CD14-positive monocyte (primary cell): Measurements from ENCODE around the gene TTC12. TPM values are rescaled to one million over a fixed set of nuclear protein-coding genes. Genes with fewer than 3 reads are reported as not detected.

Experiments
- DNase-seq, 3 donors: peaks; one replicate each; pipeline ENCODE4 v3.0.0-alpha.2; 2011 to 2022
- H2AFZ ChIP-seq: 2 replicates; pipeline ENCODE4 v1.6.0; 2012; ENCODE audit warnings: mild to moderate bottlenecking, low read depth, low read length, inconsistent platforms; ENCODE audit not compliant: insufficient read depth, poor library complexity, severe bottlenecking
- H3K27ac ChIP-seq, 2 donors: 1 replicate in 1 of 2; 2 replicates in 1 of 2; pipeline ENCODE4 v1.5.1; 2012 to 2013; ENCODE audit warnings: low read length in 2 of 2, control low read depth in 1 of 2, inconsistent platforms in 1 of 2, low read depth in 1 of 2, mild to moderate bottlenecking in 1 of 2
- H3K27me3 ChIP-seq, 2 donors: one replicate each; pipeline versions ENCODE4 v1.6.0 to v1.6.1; 2011 to 2013; ENCODE audit warnings: low read length in 2 of 2; ENCODE audit not compliant: control insufficient read depth in 2 of 2, insufficient read depth in 2 of 2
- H3K36me3 ChIP-seq, 2 donors: replicated peaks in 1 of 2; 1 replicate in 1 of 2; 2 replicates in 1 of 2; pipeline versions ENCODE4 v1.5.1 to v1.6.1; 2012 to 2013; ENCODE audit warnings: low read length in 2 of 2, control low read depth in 1 of 2, inconsistent platforms in 1 of 2, mild to moderate bottlenecking in 1 of 2; ENCODE audit not compliant: insufficient read depth in 2 of 2, control insufficient read depth in 1 of 2
- H3K4me1 ChIP-seq, 2 donors: 1 replicate in 1 of 2; 2 replicates in 1 of 2; pipeline versions ENCODE4 v1.5.1 to v1.6.1; 2012 to 2013; ENCODE audit warnings: low read length in 2 of 2, control low read depth in 1 of 2, inconsistent platforms in 1 of 2, mild to moderate bottlenecking in 1 of 2, moderate library complexity in 1 of 2; ENCODE audit not compliant: insufficient read depth in 2 of 2, control insufficient read depth in 1 of 2
- H3K4me2 ChIP-seq: replicated peaks from 2 replicates; pipeline ENCODE3; 2012; ENCODE audit warnings: low read length, moderate library complexity, mild to moderate bottlenecking; ENCODE audit not compliant: poor library complexity, severe bottlenecking; ENCODE audit errors: extremely low read depth
- H3K4me3 ChIP-seq, 3 experiments: fragments of 200-600 bp in 1 of 3; sonication (generic) in 1 of 3; replicated peaks in 1 of 3; 1 replicate in 2 of 3; 2 replicates in 1 of 3; pipeline ENCODE4 v1.5.1; 2011 to 2013; ENCODE audit warnings: low read length in 3 of 3, mild to moderate bottlenecking in 3 of 3, control low read depth in 2 of 3, low read depth in 2 of 3, inconsistent platforms in 1 of 3, moderate library complexity in 1 of 3
- H3K79me2 ChIP-seq: 2 replicates; pipeline ENCODE4 v1.6.0; 2012; ENCODE audit warnings: mild to moderate bottlenecking, control low read depth, inconsistent platforms, low read length, moderate library complexity; ENCODE audit not compliant: insufficient read depth
- H3K9ac ChIP-seq: 2 replicates; pipeline ENCODE4 v1.6.0; 2017; ENCODE audit warnings: low read length, mild to moderate bottlenecking; ENCODE audit not compliant: insufficient read depth, poor library complexity, severe bottlenecking
- H3K9me3 ChIP-seq, 2 donors: replicated peaks in 1 of 2; 1 replicate in 1 of 2; 2 replicates in 1 of 2; pipeline versions ENCODE4 v1.5.1 to v1.6.1; 2012 to 2013; ENCODE audit warnings: low read length in 2 of 2, control low read depth in 1 of 2; ENCODE audit not compliant: control insufficient read depth in 1 of 2, insufficient read depth in 1 of 2
- H4K20me1 ChIP-seq: 2 replicates; pipeline ENCODE4 v1.6.0; 2012; ENCODE audit warnings: mild to moderate bottlenecking, low read length, control low read depth, moderate library complexity; ENCODE audit not compliant: insufficient read depth
- H3K27ac Mint-ChIP-seq, 7 donors: one replicate each; pipeline ENCODE4 v1.8.0; 2020; ENCODE audit warnings: mild to moderate bottlenecking in 7 of 7, mixed read lengths in 7 of 7, moderate library complexity in 6 of 7, inconsistent platforms in 2 of 7
- H3K27me3 Mint-ChIP-seq, 3 donors: one replicate each; pipeline ENCODE4 v1.8.0; 2021 to 2022; ENCODE audit warnings: low read depth in 3 of 3, mild to moderate bottlenecking in 3 of 3, mixed read lengths in 3 of 3, moderate library complexity in 3 of 3, inconsistent platforms in 1 of 3
- H3K36me3 Mint-ChIP-seq, 2 donors: one replicate each; pipeline ENCODE4 v1.8.0; 2020; ENCODE audit warnings: mixed read lengths in 2 of 2, inconsistent platforms in 1 of 2, mild to moderate bottlenecking in 1 of 2
- H3K4me1 Mint-ChIP-seq: one replicate; pipeline ENCODE4 v1.8.0; 2020; ENCODE audit warnings: mild to moderate bottlenecking, mixed read lengths
- H3K4me3 Mint-ChIP-seq, 2 donors: one replicate each; pipeline ENCODE4 v1.8.0; 2020; ENCODE audit warnings: mild to moderate bottlenecking in 2 of 2, mixed read lengths in 2 of 2, moderate library complexity in 1 of 2
- H3K9me3 Mint-ChIP-seq, 7 donors: one replicate each; pipeline ENCODE4 v1.8.0; 2020 to 2022; ENCODE audit warnings: mixed read lengths in 7 of 7, mild to moderate bottlenecking in 6 of 7, moderate library complexity in 6 of 7, inconsistent platforms in 2 of 7
- WGBS: methylation state at CpG from one replicate; pipeline ENCODE4 v1.1.5; 2013; ENCODE audit warnings: missing lambda C conversion rate; ENCODE audit not compliant: insufficient coverage; 5-methylcytosine and 5-hydroxymethylcytosine counted together
- intact Hi-C, 2 donors: fragments of 100-400 bp; cut with micrococcal nuclease; formaldehyde crosslinking; loops; one replicate each; pipeline versions ENCODE4 v1.15.0 to v1.15.1; 2023
- polyA plus RNA-seq, 3 donors: library from polyadenylated mRNA; depleted of rRNA in 1 of 3; unstranded in 2 of 3; stranded (reverse) in 1 of 3; fragments of 300-500 nt in 2 of 3; fragments of >200 nt in 1 of 3; fragmentation: Illumina TruSeq in 2 of 3; gene quantifications; 1 replicate in 2 of 3; 2 replicates in 1 of 3; pipeline ENCODE4 v1.2.3, GENCODE V29; 2012 to 2021
- TF ChIP-seq, protein P1 (sequence below): fragments of 200-600 bp; IDR thresholded peaks from one replicate; pipeline ENCODE4 v1.8.0; 2022; ENCODE audit warnings: antibody characterized with exemption, mild to moderate bottlenecking

The TTC12 gene
- polyA plus RNA-seq, 3 donors = 1.7 to 3.0 (median 2.4) TPM

DNA sequence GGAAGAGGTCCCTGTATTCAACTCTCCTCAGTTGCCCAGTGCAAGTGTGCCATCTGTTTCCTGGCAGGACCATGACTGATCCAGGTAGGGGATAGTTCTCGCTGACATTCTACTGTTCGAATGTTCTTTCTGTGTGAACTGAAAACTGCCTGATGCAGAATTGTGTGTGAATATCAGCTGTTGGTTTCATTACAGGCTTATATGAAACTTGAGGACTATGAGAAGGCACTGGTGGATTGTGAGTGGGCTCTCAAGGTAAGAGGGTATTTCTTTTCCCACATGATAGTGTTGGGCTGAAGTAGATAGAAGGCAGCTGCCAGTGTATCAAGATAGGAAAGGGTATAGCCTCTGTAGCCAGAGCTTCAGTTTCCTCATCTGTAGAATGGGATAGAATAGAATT, 15.3 kb downstream of the TTC12 start:
- Histone ChIP-seq H3K36me3 (no peaks in the 10 kb centered on the region), H3K27ac (no peak overlapping the region), H3K9ac (no peak overlapping the region), H4K20me1 (no peaks in the 10 kb centered on the region), H3K9me3 (no peaks in the 10 kb centered on the region), H3K4me2 (no peak overlapping the region), H3K4me3 (no peak overlapping the region), H2AFZ (no peak overlapping the region), H3K4me1 (no peaks in the 10 kb centered on the region), H3K79me2 (no peaks in the 10 kb centered on the region), H3K27me3 (no peaks in the 10 kb centered on the region)
- intact Hi-C loops = loop anchor here in 1 of 2 donors (10.0 kb wide), 1 partner anchor 555 kb away; no protein-coding TSS in a partner anchor
- 95% methylated on average over 2 of the region's 2 CpGs for WGBS
- TF ChIP-seq, protein P1, sequence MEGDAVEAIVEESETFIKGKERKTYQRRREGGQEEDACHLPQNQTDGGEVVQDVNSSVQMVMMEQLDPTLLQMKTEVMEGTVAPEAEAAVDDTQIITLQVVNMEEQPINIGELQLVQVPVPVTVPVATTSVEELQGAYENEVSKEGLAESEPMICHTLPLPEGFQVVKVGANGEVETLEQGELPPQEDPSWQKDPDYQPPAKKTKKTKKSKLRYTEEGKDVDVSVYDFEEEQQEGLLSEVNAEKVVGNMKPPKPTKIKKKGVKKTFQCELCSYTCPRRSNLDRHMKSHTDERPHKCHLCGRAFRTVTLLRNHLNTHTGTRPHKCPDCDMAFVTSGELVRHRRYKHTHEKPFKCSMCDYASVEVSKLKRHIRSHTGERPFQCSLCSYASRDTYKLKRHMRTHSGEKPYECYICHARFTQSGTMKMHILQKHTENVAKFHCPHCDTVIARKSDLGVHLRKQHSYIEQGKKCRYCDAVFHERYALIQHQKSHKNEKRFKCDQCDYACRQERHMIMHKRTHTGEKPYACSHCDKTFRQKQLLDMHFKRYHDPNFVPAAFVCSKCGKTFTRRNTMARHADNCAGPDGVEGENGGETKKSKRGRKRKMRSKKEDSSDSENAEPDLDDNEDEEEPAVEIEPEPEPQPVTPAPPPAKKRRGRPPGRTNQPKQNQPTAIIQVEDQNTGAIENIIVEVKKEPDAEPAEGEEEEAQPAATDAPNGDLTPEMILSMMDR = no peak
- no peak for DNase-seq
- Mint-ChIP-seq H3K27ac (peak overlapping the region in 1 of 7 donors; percentile 25), H3K4me1 (no peaks in the 10 kb centered on the region), H3K36me3 (peaks cover 0 to 13% of the 10 kb centered on the region in 2 donors), H3K9me3 (no peaks in the 10 kb centered on the region), H3K4me3 (no peak overlapping the region), H3K27me3 (peaks cover 0 to 3% (median 0%) of the 10 kb centered on the region in 3 donors)

DNA sequence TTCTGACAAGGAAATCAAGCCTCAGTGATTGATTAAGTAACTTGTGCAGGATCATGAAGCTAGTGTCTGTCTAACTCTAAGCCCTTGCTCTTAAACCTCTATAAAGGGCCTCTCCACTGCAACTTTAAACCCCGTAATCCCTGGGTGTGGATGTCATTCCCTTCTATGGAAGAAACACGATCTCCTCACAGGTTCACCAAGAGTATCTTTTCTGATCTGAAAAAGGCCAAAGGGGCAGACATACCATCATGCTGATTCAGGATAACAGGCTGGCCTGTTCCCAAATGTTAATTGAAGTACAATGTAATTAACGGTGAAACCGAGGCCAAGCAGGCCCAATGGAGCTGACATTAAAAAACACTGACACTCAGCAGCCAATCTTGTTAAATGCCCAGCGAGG, 17.1 kb downstream of the TTC12 start:
- Histone ChIP-seq H3K4me1 (no peaks in the 10 kb centered on the region), H4K20me1 (no peaks in the 10 kb centered on the region), H3K4me3 (no peak overlapping the region), H3K27ac (no peak overlapping the region), H3K9ac (no peak overlapping the region), H3K27me3 (no peaks in the 10 kb centered on the region), H2AFZ (no peak overlapping the region), H3K9me3 (no peaks in the 10 kb centered on the region), H3K36me3 (no peaks in the 10 kb centered on the region), H3K4me2 (no peak overlapping the region), H3K79me2 (no peaks in the 10 kb centered on the region)
- intact Hi-C loops = no loop called here
- Mint-ChIP-seq H3K4me3 (no peak overlapping the region), H3K4me1 (no peaks in the 10 kb centered on the region), H3K27ac (no peak overlapping the region), H3K27me3 (peaks cover 0 to 3% (median 0%) of the 10 kb centered on the region in 3 donors), H3K36me3 (peaks cover 3 to 11% of the 10 kb centered on the region in 2 donors), H3K9me3 (peaks cover 0 to 2% (median 0%) of the 10 kb centered on the region in 7 donors)
- TF ChIP-seq, protein P1 = no peak
- WGBS = 93% methylated on average over 2 of the region's 5 CpGs
- DNase-seq = no peak
